Hematopoietic multipotent progenitor cell treated with erythropoietin and hydrocortisone succinate and interleukin-3 and kit ligand, for 15 days (in vitro differentiated cells): ENCODE measurements around the gene APH1B.
A peak's percentile ranks its signal among the peaks of the same experiment; 100 is the strongest.

Source experiments
- DNase-seq: peaks from one replicate; pipeline ENCODE4 v3.0.0-alpha.2; 2015; ENCODE audit warnings: low spot score

Gene APH1B

GRCh38 chr15:63252292-63252691 lies 25.1 kb upstream of the APH1B start:
- peak; percentile 39 for DNase-seq

GRCh38 chr15:63254991-63255390 lies 22.4 kb upstream of the APH1B start:
- no peak for DNase-seq

DNA sequence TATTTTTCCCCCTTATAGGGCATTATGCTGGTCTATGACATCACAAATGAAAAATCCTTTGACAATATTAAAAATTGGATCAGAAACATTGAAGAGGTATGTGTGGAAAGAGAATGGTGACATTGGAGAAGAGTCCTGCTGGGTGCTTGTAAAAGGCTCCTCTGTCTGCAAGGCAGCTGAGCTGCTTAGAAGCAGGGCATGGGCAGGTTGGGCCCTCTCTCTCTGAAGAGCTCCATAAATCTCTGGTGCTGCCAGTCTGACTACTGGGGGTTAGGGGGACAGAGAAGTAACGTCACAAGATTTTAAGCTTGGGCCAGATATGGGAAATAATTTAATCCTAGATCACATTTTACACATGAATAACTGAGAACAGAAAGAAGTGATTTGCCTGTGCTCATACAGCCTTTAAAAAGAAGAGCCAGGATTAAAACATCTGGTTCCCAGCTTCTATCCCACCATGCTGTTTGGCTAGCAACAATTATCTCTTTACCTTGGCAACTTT lies 21.9 kb upstream of the APH1B start:
- DNase-seq: no peak

DNA sequence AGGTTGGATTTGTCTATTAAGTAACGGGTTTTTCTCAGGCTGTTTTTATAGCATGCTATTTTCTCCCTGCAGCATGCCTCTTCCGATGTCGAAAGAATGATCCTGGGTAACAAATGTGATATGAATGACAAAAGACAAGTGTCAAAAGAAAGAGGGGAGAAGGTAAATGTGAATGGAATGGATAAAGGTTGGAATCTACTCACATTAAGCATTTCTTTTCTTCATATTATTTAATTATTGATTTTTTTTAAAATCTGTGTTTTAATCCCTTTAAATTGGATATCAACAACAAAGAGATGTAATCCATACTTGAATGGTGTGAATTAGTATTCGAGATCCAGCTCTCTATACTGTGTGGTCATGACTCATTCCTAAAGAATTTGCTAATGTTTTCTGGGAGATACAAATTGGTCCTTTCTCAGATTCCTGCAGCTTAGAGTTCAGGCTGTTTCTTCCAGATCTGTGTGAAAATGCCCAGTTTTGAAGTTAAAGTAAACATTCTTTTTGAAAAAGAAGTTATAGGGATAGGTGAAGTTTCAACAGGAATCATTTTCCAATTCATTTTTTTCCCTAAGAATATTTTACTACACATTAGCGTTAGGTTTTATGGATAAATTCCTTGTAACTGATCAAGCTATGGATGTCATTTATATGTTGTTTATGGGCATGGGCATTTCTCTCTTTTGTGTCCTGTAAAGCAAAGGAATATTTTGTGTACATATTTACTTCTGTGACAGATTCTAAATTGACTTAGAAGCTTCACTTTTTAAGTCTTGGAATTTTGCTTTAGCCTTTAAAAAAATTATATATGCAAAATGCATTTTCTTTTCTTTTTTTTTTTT lies 20.8 kb upstream of the APH1B start:
- DNase-seq: no peak

DNA sequence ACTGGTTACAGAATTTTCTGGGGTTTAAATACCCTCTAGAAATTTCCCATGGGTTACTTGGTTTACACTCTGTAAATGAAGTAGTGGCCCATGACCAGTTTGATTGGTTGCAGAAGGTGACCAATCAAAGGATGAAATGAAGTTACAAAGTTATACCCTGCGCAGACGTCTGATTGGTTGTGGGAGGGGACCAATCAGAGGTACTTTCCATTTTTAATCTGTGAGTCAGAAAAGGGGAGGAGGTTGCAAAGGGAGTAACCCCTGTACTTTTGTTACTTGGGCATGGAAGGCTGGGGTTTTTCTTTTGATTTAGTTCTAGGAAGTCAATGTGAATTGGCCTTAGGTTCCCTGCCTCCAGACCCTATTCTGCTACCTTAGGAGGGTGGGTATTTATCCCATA lies 18.7 kb upstream of the APH1B start:
- DNase-seq: no peak

DNA sequence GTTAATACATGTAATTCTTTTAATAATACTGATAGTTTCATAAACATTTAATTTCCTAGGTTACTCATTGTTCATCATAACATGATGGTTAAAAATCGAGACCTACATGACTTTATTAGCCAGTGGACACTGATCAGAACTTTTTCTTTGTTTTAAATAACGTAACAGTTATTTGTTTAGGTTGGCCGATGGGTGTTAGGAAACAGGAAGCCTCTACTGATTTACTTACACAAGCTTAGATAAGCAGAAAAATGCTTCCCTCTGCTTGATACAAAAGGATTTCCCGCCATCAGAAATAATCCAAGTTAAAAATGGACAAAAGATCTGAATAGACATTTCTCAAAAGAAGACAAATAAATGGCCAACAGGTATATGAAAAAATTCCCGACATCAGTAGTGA lies 16.6 kb upstream of the APH1B start:
- no peak for DNase-seq

- no peak for DNase-seq
Observed at GRCh38 chr15:63261311-63261710, 16.1 kb upstream of the APH1B start.

DNA sequence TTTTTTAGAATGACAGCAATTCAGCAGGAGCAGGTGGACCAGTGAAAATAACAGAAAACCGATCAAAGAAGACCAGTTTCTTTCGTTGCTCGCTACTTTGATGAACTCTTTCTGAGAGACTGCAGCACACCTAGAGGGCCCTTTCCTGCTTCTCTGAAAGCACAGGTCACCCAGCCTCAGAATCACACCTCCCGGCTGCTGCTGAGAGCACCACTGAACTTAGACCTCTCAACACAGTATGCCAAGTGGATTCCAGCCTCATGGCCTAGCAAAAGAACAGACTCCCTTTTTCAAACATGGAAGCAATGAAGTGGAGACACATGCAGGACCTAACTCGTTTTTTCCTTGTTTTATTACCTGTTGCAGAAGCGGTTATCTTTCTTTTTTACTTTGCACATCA lies 13.9 kb upstream of the APH1B start:
- DNase-seq: no peak

DNA sequence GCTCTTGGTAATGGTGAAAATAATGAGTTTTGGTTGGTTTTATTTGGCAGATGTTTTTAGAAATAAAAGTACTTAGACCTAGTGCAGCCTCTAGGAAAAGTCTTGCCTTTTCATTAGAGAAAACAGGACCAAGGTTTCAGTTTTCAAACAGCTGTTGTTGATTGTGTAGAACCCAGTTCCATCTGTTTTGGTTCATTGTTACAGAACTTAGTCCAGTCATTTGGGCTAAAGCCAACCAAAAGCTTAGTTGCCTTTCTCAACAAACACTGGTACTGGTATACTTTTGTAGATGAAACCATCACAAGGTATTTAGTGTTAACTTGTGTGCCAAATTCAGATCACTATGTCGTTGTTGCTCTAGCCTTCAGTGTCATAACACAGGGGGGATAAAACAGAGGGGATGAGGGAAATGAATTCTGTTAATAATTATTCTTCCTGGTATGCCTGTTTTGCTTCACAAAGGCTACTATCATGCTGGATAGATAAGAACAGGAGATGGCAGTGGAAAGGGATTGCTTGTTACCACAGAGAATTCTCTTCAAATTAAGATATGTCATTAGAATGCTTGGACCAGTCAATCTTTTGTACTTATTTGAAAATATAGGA lies 12.6 kb upstream of the APH1B start:
- no peak for DNase-seq

DNA sequence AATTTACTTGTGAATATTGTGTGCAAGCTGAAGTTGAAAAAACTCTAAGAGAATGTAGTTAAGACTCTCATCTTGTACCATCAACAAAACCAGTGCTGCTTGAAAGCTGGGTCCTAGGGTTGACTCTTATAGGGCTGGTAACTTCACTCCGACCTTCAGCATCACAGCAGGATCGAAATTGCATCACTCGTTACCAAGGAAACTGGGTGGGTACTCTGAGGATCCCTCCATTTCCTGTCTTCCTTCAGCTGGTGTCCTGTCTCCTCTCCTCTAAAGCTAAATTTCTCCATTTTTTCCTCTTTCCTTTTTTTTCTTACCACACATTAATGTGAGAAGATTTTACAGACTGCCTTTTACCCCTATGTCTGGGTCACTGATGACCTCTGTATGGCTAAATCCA lies 3.0 kb upstream of the APH1B start:
- no peak for DNase-seq

GRCh38 chr15:63276342-63277037 lies 915 bp upstream of the APH1B start:
- no peak for DNase-seq

GRCh38 chr15:63277893-63278456 lies 570 bp downstream of the APH1B start:
- no peak for DNase-seq

DNA sequence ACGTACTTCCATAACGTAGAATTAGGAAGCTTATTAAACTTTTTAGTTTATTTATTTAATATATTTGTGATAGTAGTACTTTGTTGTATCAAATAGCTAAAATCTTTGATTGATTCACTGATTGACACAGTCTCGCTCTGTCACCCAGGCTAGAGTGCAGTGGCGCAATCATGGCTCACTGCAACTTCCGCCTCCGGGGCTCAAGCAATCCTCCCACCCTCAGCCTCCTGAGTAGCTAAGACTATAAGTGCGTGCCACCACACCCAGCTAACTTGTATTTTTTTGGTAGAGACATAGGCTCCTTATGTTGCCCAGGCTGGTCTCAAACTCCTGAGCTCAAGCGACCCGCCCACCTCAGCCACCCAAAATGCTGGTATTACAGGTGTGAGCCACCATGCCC lies 5.7 kb downstream of the APH1B start:
- no peak for DNase-seq

- DNase-seq: no peak
Observed at GRCh38 chr15:63284335-63284734, 6.9 kb downstream of the APH1B start.

DNA sequence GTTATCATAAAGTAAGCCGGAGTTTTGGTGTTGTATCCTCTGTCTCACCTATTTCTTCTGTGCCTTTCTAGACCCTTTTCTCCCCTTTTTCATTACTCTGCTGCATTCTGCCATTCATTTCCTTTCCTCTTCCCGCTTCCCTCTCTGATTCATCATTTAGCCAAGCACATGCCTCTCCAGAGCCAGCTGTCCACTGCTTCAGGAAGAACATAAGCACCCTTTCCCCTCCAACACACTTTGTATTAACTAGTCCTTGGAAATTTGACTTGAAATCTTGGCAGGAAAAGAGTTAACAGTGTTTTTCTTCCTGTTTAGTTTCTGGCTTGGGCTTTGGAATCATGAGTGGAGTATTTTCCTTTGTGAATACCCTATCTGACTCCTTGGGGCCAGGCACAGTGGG lies 9.7 kb downstream of the APH1B start:
- DNase-seq: no peak

DNA sequence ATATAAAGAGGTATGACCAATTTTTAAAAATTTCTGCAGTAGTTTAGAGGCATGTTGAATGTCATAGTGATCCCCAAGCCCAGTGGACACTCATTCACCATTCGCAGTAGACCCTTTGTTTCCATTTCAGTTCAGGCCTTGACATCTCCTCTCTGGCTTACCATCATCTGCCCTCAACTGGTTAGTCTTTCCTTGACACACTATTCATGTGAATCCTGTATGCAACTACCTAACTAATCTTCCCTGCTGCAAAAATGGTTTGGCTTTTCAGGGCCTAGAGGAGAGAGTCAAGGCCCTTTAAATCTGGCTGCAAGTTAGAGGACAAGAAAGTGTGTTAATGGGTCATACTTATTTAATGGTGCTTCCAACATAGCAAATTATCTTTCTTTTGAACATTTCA lies 10.9 kb downstream of the APH1B start:
- DNase-seq: no peak

GRCh38 chr15:63288778-63289378 lies 11.5 kb downstream of the APH1B start:
- DNase-seq: peak; percentile 62

- DNase-seq: no peak
Observed at GRCh38 chr15:63291507-63291906, 14.1 kb downstream of the APH1B start.

- no peak for DNase-seq
Observed at GRCh38 chr15:63292241-63292640, 14.8 kb downstream of the APH1B start.

DNA sequence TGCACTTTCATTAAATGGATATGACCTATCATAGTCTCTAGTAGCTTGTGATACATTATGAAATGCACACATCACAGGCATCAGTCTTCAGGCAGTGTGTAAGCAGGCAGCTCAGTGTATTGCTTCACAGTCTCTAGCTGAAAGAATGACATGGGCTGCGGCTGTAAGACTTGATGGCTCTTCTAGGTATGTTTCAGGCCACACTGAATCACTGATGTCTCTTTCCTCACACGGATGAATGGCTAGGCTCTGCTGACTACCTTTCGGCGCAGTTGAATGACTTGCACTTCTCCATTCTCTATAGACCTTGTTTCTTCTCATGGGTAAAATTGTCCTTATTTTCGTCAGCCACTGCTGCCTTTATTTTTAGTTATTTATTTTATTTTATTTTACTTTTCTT lies 15.4 kb downstream of the APH1B start:
- DNase-seq: no peak

DNA sequence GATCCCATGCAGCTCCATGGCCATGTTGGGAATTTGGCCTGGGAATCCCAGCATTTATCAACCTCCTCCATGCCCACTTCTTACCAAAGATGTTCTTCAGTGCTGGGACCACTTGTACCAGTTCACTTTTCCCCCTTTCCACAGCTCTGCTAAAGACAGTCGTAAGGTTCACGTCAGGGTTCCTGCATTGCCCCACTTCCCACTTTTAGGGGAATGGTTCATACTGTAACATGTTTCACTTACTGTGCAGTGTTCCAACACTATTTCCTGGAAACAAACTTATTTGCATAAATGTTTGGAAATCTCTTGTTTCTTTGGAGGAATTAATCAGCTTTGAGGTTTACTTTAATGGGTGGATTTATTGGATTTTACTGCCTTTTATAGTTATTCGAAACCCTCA lies 17.0 kb downstream of the APH1B start:
- DNase-seq: no peak

DNA sequence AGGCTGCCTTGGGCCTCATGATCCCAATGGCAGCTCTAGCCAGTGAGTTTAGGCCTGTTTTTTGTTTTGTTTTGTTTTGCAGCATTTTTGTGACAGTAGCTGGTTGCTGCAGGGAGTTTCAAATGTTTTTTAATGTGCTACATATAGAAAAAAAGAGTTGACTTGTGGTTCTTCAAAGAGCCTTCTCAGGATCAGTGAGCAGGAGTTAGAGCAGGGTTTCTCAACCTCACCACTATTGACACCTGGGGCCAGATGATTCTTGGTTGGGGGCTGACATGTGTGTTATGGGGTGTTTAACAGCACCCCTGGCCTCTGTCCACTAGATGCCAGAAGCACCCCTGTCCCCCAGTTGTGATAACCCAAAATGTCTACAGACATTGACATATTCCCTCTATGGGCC lies 17.9 kb downstream of the APH1B start:
- DNase-seq: no peak
